ENCODE results near the gene NTN4. TPM values are rescaled to one million over a fixed set of nuclear protein-coding genes. Genes with fewer than 3 reads are reported as not detected.

The NTN4 gene
- total and polyA plus RNA-seq, 8 donors: 14.6 to 63.9 (median 21.1) TPM

DNA sequence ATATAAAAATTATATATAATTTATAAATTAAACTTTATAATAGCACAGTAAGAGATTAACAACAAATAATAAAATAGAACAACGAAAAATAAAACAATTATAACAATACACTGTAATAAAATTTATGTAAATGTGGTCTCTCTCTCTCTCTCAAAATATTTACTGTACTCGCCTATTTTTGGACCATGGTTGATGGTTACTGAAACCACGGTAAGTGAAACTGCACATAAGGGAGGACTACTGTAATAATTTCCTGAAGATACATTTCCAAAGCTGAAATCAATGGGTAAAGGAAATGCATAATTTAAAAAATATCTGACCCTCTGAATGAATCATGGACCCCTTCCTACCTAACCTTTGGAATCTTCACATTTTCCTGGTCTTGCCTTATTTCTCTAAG lies 48.9 kb downstream of the NTN4 start:
- Histone ChIP-seq H3K4me1 (peaks cover 29 to 50% (median 41%) of the 10 kb centered on the region in 3 donors), H3K27me3 (no peaks in the 10 kb centered on the region), H3K27ac (peak overlapping the region in 2 of 4 donors; percentile 87), H3K36me3 (no peaks in the 10 kb centered on the region), H3K9me3 (no peaks in the 10 kb centered on the region), H3K4me3 (no peak overlapping the region)
- peak; percentile 83 for FAIRE-seq
- WGBS, 2 donors: 49 to 55% methylated on average over 3 of the region's 3 CpGs
- TF ChIP-seq, protein P1, sequence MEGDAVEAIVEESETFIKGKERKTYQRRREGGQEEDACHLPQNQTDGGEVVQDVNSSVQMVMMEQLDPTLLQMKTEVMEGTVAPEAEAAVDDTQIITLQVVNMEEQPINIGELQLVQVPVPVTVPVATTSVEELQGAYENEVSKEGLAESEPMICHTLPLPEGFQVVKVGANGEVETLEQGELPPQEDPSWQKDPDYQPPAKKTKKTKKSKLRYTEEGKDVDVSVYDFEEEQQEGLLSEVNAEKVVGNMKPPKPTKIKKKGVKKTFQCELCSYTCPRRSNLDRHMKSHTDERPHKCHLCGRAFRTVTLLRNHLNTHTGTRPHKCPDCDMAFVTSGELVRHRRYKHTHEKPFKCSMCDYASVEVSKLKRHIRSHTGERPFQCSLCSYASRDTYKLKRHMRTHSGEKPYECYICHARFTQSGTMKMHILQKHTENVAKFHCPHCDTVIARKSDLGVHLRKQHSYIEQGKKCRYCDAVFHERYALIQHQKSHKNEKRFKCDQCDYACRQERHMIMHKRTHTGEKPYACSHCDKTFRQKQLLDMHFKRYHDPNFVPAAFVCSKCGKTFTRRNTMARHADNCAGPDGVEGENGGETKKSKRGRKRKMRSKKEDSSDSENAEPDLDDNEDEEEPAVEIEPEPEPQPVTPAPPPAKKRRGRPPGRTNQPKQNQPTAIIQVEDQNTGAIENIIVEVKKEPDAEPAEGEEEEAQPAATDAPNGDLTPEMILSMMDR (IDR thresholded peaks at IDR 0.05): no peak
- ATAC-seq: no peak
- intact Hi-C loops (cut with DNase I): no loop called here
- DNase-seq: no peak

DNA sequence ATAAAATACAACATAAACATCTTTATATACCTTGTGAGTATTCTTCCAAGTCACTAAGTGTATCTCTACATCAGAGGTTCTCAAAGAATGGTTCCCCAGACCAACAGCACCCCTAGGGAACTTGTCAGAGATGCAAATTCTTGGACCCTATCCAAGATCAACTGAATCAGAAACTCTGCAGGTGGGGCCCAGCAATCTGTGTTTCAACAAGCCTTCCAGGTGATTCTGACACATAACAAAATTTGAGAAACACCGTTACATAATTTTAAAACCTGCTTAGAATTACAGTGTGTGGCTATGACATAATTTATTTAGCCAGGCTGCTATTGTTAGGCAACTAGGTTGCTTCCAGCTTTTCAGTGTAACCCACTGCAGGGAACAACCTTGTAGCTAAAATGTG lies 49.8 kb downstream of the NTN4 start:
- Histone ChIP-seq H3K27ac (peak overlapping the region in 3 of 4 donors; percentile 40 to 87 (median 87)), H3K9me3 (no peaks in the 10 kb centered on the region), H3K4me3 (no peak overlapping the region), H3K27me3 (no peaks in the 10 kb centered on the region), H3K36me3 (no peaks in the 10 kb centered on the region), H3K4me1 (peaks cover 29 to 50% (median 45%) of the 10 kb centered on the region in 3 donors)
- ATAC-seq: peak; percentile 21 to 51 (median 42)
- intact Hi-C loops (cut with DNase I): no loop called here
- 26% methylated on average over 1 of the region's 1 CpG for WGBS, 2 donors
- DNase-seq: peak in 3 of 6 donors; percentile 33 to 59 (median 56)
- FAIRE-seq: no peak
- TF ChIP-seq, protein P1 (IDR thresholded peaks at IDR 0.05): no peak

GRCh38 chr12:95739561-95740313 lies 50.8 kb downstream of the NTN4 start:
- intact Hi-C loops (cut with DNase I): no loop called here
- no peaks in the 10 kb centered on the region for H3K27me3 ChIP-seq
- peak overlapping the region; percentile 18 to 87 (median 62) for H3K27ac ChIP-seq
- TF ChIP-seq, protein P1 (IDR thresholded peaks at IDR 0.05): no peak
- no peaks in the 10 kb centered on the region for H3K9me3 ChIP-seq
- H3K36me3 ChIP-seq: no peaks in the 10 kb centered on the region
- H3K4me1 ChIP-seq: peaks cover 29 to 50% (median 45%) of the 10 kb centered on the region in 3 donors
- ATAC-seq (peak; percentile 5 to 29 (median 18)), DNase-seq (peak in 4 of 6 donors; percentile 31 to 55 (median 53)), FAIRE-seq (no peak)
- H3K4me3 ChIP-seq: no peak overlapping the region
- WGBS, 2 donors: 38 to 46% methylated on average over 13 of the region's 13 CpGs

DNA sequence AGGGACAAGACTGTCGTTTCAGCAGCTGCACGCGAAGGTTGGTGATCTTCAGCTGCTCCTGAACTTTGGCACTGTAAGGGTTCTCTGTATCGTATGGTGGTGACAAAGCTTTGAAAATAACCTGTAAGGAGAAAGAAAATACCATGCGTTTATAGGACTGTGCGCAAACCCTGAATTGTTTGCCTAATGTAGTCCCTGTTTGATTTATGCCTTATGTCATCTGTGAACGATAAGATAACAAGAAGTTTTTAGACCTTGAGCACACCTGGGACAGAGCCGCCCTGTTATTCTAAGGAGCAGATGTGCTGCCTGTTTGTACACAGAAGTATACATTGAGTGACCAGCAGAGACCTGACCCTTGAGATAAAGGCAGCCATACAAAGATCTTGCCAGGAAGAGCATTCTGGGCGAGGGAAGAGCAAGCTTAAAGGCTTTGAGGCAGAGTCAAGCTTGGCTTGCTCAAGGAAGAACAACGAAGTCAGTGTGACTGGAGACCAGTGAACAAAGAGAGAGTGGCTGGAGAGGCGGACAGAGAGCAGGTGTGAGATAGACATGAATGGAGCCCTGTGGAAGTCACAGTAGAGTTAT lies 52.4 kb downstream of the NTN4 start:
- Histone ChIP-seq H3K9me3 (no peaks in the 10 kb centered on the region), H3K36me3 (no peaks in the 10 kb centered on the region), H3K4me1 (peaks cover 27 to 42% (median 38%) of the 10 kb centered on the region in 3 donors), H3K27me3 (no peaks in the 10 kb centered on the region), H3K4me3 (peak overlapping the region in 2 of 4 donors; percentile 16 to 33), H3K27ac (peak overlapping the region; percentile 67 to 87 (median 87))
- ATAC-seq (peak; percentile 76 to 84 (median 78)), DNase-seq (peak in 4 of 6 donors; percentile 44 to 79 (median 56)), FAIRE-seq (no peak)
- 22 to 27% methylated on average over 11 of the region's 11 CpGs for WGBS, 2 donors
- TF ChIP-seq, protein P1 (IDR thresholded peaks at IDR 0.05): no peak
- intact Hi-C loops (cut with DNase I): no loop called here

Measured in pancreas (tissue), 10 donors.